Activated naive CD8-positive, alpha-beta T cell treated with anti-CD3 and anti-CD28 coated beads, Interleukin-2, amount 10 ng/mL, durations not matched to agents 7 days and 5 days (primary cell): ENCODE results near the gene LMO3. TPM values are rescaled to one million over a fixed set of nuclear protein-coding genes. Genes with fewer than 3 reads are reported as not detected.

Source experiments
- ATAC-seq: fragments of 150-1000 bp; cut with Tn5 transposase; one replicate; pipeline ENCODE4 v1.10.0; 2021; ENCODE audit warnings: low read depth, moderate library complexity
- POLR2A ChIA-PET: fragments of 350-600 bp; sonication (Branson Sonifier 250); formaldehyde crosslinking; loops from one replicate; lab custom pipeline; 2021; ENCODE audit warnings: antibody characterized with exemption; lab: Charles Lee
- DNase-seq: peaks from one replicate; pipeline ENCODE4 v3.0.0; 2021
- H3K27ac Mint-ChIP-seq: one replicate; pipeline ENCODE4 v1.8.0; 2022; ENCODE audit warnings: mild to moderate bottlenecking, mixed read lengths
- H3K27me3 Mint-ChIP-seq: one replicate; pipeline ENCODE4 v1.8.0; 2022; ENCODE audit warnings: mild to moderate bottlenecking, moderate library complexity, mixed read lengths
- H3K36me3 Mint-ChIP-seq: one replicate; pipeline ENCODE4 v1.8.0; 2021; ENCODE audit warnings: mild to moderate bottlenecking, mixed read lengths
- H3K4me1 Mint-ChIP-seq: one replicate; pipeline ENCODE4 v1.8.0; 2021; ENCODE audit warnings: mixed read lengths
- H3K4me3 Mint-ChIP-seq: one replicate; pipeline ENCODE4 v1.8.0; 2022; ENCODE audit warnings: mild to moderate bottlenecking, moderate library complexity, mixed read lengths
- H3K9me3 Mint-ChIP-seq: one replicate; pipeline ENCODE4 v1.8.0; 2021; ENCODE audit warnings: mixed read lengths
- total RNA-seq, 2 experiments: library from RNA; stranded (reverse); gene quantifications; one replicate each; pipeline ENCODE4 v1.2.3, GENCODE V29; 2021

Gene LMO3
- not detected for total RNA-seq

DNA sequence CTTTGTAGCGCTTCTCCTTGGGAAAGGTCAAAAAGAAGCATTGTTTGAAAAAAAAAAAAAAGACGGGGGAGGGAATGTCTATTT, at the start of gene LMO3:
LMO3 (minus strand) TSS at position 46 of the 84 bp plus-strand sequence. CDS start 5,302 bp downstream, outside the sequence.
- Mint-ChIP-seq H3K36me3 (peaks cover 2% of the 10 kb centered on the region), H3K27me3 (peaks cover 59% of the 10 kb centered on the region), H3K9me3 (no peaks in the 10 kb centered on the region), H3K4me3 (no peak within 1 kb of the TSS), H3K4me1 (peaks cover 4% of the 10 kb centered on the region), H3K27ac (no peak within 1 kb of the TSS)
- DNase-seq (no peak), ATAC-seq (no peak)
- POLR2A ChIA-PET = no interaction called here

DNA sequence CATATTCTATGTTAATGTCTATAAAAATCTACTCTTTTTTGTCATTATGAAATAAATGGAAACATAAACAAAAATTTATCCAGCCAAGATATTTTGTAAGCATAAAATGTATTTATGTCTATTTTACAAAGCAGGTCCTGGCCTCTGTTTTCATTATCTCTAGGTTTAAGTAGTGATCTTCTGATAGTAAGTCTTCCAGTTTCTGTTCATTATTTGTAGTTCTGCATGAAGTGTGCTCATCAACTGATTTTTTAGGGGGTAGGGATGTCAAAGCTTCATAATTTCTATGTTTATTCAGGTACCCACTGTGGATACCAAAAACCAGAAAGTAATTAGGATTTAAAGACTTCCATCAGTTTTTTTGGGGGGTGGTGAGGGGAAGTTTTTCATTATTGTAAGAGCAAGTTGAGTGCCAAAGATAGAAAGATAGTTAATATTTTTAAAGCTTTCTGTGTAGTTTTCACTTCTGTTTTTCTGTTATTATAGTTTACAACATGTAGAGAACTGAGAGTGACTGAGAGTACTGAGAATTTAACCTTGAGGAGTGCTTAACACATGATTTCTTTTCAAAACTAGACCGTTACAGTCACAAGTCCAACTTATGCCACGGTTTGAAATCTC, 30.6 kb upstream of the LMO3 start:
- Mint-ChIP-seq H3K27ac (no peak overlapping the region), H3K4me1 (no peaks in the 10 kb centered on the region), H3K4me3 (no peak overlapping the region), H3K9me3 (peaks cover 5% of the 10 kb centered on the region), H3K36me3 (no peaks in the 10 kb centered on the region), H3K27me3 (no peaks in the 10 kb centered on the region)
- DNase-seq (no peak), ATAC-seq (no peak)
- POLR2A ChIA-PET = no interaction called here

DNA sequence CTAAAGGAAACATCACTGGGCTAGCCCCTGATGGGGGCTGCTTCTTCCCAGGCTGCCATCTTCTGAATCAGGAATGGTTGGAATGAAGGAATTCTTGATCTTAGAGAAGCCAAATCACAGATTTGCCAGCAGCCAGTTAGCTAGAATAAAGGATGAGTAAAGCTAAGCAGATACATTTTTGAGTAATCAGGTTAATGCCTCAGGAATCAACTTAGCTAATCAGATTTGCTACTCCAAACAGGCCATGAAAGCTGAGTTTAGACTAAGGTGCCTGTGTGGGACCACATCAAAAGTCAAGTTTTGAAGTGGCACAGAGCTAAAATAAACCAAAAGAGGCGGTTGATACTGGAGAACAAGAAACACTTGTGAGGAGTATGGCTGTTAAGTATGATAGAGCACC, 28.8 kb upstream of the LMO3 start:
- H3K9me3 Mint-ChIP-seq = peaks cover 6% of the 10 kb centered on the region
- H3K27me3 Mint-ChIP-seq = no peaks in the 10 kb centered on the region
- H3K36me3 Mint-ChIP-seq = no peaks in the 10 kb centered on the region
- H3K4me1 Mint-ChIP-seq = no peaks in the 10 kb centered on the region
- DNase-seq (no peak), ATAC-seq (no peak)
- POLR2A ChIA-PET = no interaction called here
- H3K4me3 Mint-ChIP-seq = no peak overlapping the region
- H3K27ac Mint-ChIP-seq = no peak overlapping the region

DNA sequence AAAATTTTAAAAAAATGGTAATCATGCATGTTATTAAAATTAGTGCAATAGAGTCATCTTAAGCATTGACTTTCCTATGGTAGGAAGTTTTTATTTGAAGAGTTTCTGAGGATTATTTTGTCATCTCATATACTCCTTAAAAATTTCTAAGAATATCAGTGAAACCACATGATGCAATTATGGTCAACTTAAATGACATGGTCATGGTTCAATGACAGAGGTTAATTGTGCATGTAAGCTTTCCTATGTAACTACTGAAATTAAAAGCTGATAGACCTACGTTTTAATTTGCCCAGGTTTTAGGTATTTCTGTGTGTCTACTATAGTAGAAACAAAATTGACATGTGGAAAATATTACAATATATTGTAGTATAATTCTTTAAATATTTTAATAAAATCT, 21.0 kb upstream of the LMO3 start:
- no peak for DNase-seq
- H3K27ac Mint-ChIP-seq = no peak overlapping the region
- no peaks in the 10 kb centered on the region for H3K27me3 Mint-ChIP-seq
- ATAC-seq = no peak
- no peaks in the 10 kb centered on the region for H3K4me1 Mint-ChIP-seq
- no peak overlapping the region for H3K4me3 Mint-ChIP-seq
- H3K9me3 Mint-ChIP-seq = peaks cover 6% of the 10 kb centered on the region
- POLR2A ChIA-PET = no interaction called here
- no peaks in the 10 kb centered on the region for H3K36me3 Mint-ChIP-seq

DNA sequence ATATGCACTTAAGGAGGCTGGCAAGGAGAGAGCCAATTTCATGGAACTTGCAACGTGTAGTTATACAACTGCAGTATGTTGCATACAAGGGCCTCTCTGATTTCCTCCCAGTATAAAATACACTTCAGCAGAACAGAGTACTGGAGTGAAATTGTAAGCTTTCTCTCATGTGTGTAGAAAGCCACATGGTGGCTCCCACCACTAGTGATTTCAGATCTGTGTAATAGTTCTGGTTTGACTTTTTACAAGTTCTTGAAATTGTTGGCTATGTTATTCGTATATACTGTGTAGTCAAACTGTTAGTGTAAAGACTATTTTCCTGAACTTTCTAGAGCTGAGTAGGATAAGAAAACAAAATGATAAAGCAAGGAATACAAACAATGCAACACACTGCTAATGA, 16.4 kb upstream of the LMO3 start:
- no peaks in the 10 kb centered on the region for H3K9me3 Mint-ChIP-seq
- ATAC-seq (no peak), DNase-seq (no peak)
- no peaks in the 10 kb centered on the region for H3K4me1 Mint-ChIP-seq
- no peaks in the 10 kb centered on the region for H3K27me3 Mint-ChIP-seq
- no peak overlapping the region for H3K27ac Mint-ChIP-seq
- H3K36me3 Mint-ChIP-seq = no peaks in the 10 kb centered on the region
- no peak overlapping the region for H3K4me3 Mint-ChIP-seq
- POLR2A ChIA-PET = no interaction called here

DNA sequence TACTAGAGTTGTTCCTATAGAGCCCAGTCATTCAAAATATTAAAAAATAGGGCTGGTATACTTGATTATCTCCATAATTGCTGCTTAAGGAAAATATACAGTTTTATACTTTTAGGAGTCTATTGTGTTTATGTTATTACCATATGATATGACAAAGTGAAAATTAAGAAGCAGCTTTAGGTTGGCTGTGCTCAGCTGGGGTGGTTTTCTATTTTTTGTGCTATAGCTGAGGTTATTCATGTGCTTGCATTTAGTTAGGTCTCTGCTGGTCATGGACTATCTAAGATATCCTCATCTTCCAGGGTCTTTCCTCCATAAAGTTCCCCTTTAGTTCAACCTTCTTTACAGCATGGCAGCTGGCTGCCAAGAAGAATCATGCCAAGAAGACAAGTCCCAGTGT, 13.6 kb upstream of the LMO3 start:
- Mint-ChIP-seq H3K36me3 (no peaks in the 10 kb centered on the region), H3K27me3 (no peaks in the 10 kb centered on the region), H3K27ac (no peak overlapping the region), H3K4me3 (no peak overlapping the region), H3K9me3 (no peaks in the 10 kb centered on the region), H3K4me1 (no peaks in the 10 kb centered on the region)
- ATAC-seq (no peak), DNase-seq (no peak)
- POLR2A ChIA-PET = no interaction called here

DNA sequence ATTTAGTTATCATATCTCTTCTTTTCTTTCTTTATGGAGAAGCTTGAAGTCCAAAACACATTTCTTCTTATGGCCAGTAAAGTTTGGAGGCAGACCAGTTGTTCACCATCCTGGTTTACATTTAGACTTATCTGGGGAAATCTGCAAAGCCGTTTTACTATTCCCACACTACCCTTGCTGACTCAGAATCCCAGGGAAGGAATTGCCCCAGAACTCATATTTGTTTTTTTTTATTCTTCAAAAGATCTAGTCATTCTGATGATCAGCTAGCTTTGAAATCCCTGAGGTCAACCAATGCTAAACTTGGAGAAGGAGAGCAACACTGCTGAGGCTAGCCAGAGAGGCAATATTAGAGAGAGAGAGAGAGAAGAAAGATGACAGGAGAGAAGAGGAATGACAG, 12.3 kb upstream of the LMO3 start:
- Mint-ChIP-seq H3K4me3 (no peak overlapping the region), H3K36me3 (no peaks in the 10 kb centered on the region), H3K27me3 (no peaks in the 10 kb centered on the region), H3K27ac (no peak overlapping the region), H3K4me1 (no peaks in the 10 kb centered on the region), H3K9me3 (no peaks in the 10 kb centered on the region)
- POLR2A ChIA-PET = no interaction called here
- DNase-seq (no peak), ATAC-seq (no peak)

DNA sequence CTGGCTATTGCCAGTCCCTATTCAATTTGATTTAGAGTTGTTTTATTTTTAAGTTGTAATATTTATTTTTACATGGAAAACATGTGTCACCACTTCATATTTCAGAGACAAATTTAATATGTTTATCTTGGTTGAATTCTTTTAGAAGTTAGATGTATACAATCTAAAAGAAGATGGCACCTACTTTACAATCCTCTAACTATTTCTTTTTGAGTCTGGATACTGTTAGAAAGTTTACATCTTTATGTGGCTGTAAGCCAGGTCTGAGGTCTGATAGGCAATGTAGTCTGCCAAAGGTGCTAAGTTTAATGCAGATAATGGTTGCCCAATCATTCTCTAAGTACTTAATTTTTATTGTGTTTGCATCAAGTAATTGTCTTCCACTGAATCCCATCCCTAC, 7.2 kb upstream of the LMO3 start:
- Mint-ChIP-seq H3K36me3 (no peaks in the 10 kb centered on the region), H3K27me3 (peaks cover 18% of the 10 kb centered on the region), H3K9me3 (no peaks in the 10 kb centered on the region), H3K4me1 (peaks cover 1% of the 10 kb centered on the region), H3K27ac (no peak overlapping the region), H3K4me3 (no peak overlapping the region)
- POLR2A ChIA-PET = no interaction called here
- DNase-seq = no peak
- no peak for ATAC-seq

DNA sequence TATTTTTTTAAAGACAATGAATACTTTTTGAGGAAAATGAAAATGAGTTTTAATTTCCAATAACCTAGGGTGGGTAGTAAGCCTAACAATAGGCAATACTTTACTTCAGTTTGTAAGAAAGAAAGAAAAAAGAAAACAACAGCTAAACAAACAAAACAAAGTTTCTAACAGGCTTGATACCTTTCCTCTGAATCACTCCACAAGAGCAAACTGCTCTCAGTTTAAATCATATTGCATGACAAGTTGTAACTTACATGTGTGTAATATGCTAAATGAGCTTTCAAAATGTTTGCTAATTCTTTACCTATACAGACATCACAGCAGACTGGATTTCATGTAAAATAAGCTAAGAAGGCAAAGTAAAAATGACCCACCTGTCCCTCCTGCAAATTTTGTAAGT, 6.7 kb upstream of the LMO3 start:
- DNase-seq = no peak
- Mint-ChIP-seq H3K27me3 (peaks cover 23% of the 10 kb centered on the region), H3K4me3 (no peak overlapping the region), H3K9me3 (no peaks in the 10 kb centered on the region), H3K36me3 (no peaks in the 10 kb centered on the region), H3K4me1 (peaks cover 1% of the 10 kb centered on the region), H3K27ac (no peak overlapping the region)
- POLR2A ChIA-PET = no interaction called here
- no peak for ATAC-seq

DNA sequence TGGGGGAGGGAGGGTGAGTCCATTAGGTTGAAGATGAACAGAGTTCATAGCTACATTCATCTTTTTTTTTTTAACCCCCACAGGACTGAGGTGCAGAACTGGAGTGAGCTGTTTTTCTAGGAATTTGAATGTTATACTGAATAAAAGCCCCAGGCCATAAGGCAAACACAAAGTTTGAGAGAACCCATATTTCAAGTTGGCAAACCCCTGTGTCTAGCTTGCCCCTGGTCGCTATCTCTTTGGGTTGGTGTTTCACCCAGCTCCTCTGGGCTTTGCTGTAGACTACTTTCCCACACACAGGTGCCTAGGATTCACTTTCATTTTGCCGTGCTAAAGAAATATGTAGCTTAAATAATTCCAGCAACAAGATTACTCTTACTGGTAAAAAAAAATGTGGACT, 5.2 kb upstream of the LMO3 start:
- Mint-ChIP-seq H3K27me3 (peaks cover 38% of the 10 kb centered on the region), H3K36me3 (peaks cover 2% of the 10 kb centered on the region), H3K4me3 (no peak overlapping the region), H3K9me3 (no peaks in the 10 kb centered on the region), H3K4me1 (peaks cover 1% of the 10 kb centered on the region), H3K27ac (no peak overlapping the region)
- DNase-seq (no peak), ATAC-seq (no peak)
- POLR2A ChIA-PET = no interaction called here

DNA sequence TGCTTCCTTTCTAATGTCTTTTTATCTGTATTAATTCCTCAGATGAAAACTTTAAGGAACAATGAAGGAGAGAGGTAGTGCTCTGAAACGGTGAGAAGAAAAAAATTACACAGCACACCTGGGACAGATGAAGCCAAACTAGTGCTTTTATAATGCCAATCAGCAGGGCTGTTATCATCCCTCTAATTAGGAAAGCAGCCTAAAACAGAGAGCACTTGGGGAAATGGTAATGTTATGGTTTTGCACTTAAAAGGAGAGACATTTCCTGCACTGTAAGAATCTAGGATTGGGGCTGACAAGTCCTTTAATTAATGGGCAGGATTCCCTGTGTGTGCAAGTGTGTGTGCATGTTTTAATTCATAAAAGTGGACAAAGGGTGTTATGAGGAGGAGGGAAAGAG, 4.8 kb upstream of the LMO3 start:
- H3K27ac Mint-ChIP-seq = no peak overlapping the region
- H3K9me3 Mint-ChIP-seq = no peaks in the 10 kb centered on the region
- H3K36me3 Mint-ChIP-seq = peaks cover 2% of the 10 kb centered on the region
- ATAC-seq (no peak), DNase-seq (no peak)
- POLR2A ChIA-PET = no interaction called here
- peaks cover 42% of the 10 kb centered on the region for H3K27me3 Mint-ChIP-seq
- H3K4me3 Mint-ChIP-seq = no peak overlapping the region
- peaks cover 2% of the 10 kb centered on the region for H3K4me1 Mint-ChIP-seq

DNA sequence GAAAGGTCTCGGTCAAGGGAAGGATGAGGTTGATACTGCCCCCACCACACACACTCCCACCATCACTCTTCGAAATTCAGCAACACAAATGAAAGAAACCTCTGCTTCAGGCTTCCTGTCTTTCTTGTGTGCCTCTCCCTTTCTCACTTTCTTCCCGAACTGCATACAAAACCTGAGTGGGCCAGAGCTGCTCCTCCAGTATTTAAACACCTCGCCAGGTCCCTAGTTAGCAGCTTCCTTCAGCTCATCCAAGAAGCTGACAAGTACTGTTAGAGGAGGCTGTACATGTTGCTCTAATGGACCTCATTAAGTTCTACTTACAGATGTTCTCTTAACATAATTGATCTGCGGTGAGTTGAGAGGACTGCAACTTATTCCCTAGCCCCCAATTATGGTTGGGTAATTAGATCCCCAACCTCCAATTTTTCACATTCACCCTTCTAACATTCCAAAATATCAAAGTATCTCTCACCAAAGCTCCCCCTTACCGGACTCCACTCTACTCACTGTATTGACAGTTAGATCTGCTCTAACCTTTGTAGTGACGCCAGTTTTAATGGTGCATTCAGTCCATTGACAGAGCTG, 4.1 kb upstream of the LMO3 start:
- Mint-ChIP-seq H3K27ac (no peak overlapping the region), H3K4me1 (peaks cover 4% of the 10 kb centered on the region), H3K9me3 (no peaks in the 10 kb centered on the region), H3K4me3 (no peak overlapping the region), H3K36me3 (peaks cover 2% of the 10 kb centered on the region), H3K27me3 (peaks cover 45% of the 10 kb centered on the region)
- no peak for ATAC-seq
- DNase-seq = no peak
- POLR2A ChIA-PET = no interaction called here

DNA sequence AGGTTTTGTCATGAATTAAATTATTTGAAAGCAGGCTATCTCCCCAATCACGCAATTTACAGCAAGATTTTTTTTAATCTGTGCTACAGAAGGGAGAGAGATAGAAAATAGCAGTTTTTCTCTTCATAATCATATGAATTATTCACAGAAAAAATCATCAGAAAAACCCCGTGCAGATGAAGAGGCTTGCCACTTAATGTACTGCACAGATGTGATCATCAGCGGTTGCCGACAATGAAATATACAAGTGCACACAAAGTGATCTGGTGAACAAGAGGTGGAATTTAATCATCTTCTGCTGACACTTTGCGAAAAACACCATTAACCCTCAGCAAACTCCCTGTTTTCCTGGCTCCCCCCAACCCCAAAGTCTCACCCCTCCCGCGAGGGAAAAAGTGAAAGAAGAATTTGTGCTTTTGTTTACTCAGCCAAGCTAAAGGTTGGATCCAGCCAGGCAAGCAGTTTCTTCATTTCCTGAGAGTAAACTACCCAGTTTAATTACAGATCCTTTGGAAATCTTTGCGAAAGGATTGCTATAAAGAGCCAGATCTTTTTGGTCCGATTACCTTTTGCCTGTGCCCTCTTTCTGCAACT, 3.1 kb upstream of the LMO3 start:
- H3K9me3 Mint-ChIP-seq = no peaks in the 10 kb centered on the region
- POLR2A ChIA-PET = no interaction called here
- peaks cover 4% of the 10 kb centered on the region for H3K4me1 Mint-ChIP-seq
- ATAC-seq (no peak), DNase-seq (no peak)
- no peak overlapping the region for H3K27ac Mint-ChIP-seq
- peaks cover 2% of the 10 kb centered on the region for H3K36me3 Mint-ChIP-seq
- H3K27me3 Mint-ChIP-seq = peaks cover 56% of the 10 kb centered on the region
- H3K4me3 Mint-ChIP-seq = no peak overlapping the region

DNA sequence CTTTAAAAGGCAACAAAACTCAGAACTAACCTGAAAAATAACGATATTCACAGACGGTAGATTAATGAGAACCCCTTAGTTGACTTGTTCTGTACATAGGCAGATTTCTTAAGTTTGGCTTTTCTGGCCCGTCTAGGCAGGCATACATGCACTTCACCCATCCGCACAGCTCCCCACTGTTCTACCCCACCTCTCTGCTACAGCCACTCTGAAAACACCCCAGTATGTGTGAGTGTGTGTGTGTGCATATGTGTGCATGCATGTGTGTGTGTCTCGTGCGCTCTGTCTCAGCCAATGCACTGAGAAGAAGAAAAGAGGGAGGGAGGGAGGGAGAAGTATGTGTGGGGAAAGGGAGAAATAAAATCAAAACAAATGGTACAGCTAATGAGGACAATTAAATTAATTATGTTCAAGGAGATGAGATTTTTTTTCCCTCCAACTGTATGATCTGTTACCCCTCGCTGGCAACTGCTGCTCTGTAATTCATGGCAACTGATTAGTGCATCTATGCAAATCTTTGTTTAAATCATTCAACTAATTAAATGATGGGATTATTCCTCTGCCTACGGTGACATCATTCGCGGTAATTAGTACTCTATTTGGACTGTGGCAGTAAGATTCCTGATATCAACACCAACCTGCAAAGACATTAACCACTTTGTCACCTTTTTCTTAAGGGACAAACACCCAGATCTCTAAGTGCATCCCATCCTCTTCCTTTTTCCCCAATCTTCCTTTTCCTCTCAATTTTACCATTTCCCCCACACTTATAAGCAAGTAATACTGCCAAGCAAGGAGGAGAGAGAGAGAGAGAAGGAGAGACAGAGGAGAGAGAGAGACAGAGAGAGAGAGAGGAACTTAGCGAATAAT, 2.2 kb upstream of the LMO3 start:
- H3K9me3 Mint-ChIP-seq = no peaks in the 10 kb centered on the region
- H3K4me1 Mint-ChIP-seq = peaks cover 4% of the 10 kb centered on the region
- DNase-seq = no peak
- H3K27me3 Mint-ChIP-seq = peaks cover 59% of the 10 kb centered on the region
- POLR2A ChIA-PET = no interaction called here
- ATAC-seq = no peak
- H3K4me3 Mint-ChIP-seq = no peak overlapping the region
- H3K27ac Mint-ChIP-seq = no peak overlapping the region
- peaks cover 2% of the 10 kb centered on the region for H3K36me3 Mint-ChIP-seq
